NCI-H128 (cell line): ENCODE measurements around the gene ARL5B.

ENCODE experiments used
- DNase-seq: peaks from one replicate; lab custom pipeline; 2025; ENCODE audit not compliant: unreplicated experiment; lab: John Stamatoyannopoulos, UW

ARL5B gene

DNA sequence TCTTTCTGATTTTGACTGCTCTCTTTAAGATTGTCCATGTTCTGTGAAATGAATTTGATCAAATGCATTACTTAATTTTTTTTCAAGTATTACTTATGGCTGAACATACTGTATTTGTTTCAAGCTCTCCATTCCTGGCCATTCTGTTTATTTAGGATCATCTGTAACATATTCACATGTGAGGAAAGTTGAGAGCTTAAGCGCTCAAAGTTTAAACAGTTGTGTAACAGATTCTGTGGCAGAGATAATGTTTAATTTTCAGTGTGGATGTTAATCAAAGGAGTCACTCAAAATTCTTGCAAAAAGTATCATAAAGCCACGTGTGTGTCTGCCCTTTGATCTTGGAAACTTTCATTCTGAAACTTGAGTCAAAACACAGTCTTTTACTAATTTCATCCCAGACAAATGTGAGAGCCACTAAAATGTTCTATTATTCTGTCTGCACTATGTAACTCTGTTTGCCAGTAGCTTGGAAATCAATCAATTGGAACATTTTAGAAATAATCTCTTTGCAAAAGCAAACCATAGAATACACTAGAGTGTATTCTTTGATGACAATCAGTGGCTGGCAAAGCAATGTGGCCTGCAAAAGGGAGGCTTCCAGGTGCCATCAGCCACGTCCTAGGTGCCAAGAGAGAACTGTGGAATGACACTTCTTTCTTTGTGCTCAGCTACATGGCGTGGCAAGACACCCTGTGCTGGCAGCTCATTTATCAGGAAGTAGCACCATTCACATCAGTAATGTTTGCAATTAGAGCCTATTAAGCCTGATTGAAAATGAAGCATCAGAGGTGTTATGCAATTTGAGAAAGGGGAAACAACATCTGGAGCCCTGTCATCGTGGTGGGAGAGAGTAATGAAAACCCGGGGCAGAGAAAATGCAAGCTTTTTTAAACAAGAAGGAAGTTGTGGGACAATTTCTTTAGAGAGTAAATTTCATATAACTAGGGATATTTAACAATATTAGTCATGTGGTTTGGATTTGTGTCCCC is 40.9 kb downstream of the ARL5B start:
- DNase-seq: no peak

DNA sequence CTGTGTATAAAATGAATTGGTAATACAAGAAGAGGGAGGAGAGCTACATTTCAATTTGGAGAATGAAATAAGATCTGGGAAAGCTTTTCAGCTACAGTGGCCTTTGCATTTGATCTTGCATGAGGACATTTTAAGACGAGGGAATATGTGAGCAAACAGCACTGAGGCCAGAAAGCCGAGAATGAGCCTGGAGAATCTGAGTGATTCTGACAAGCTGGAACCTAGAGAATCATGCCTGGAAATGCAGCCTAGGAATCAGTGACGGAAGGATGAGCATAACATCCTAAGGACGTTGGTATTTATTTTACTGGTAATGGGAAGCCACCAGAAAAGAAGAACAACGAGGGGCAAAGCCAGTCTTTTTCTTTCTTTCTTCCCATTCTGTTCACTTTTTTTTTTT is 44.3 kb downstream of the ARL5B start:
- DNase-seq: no peak

DNA sequence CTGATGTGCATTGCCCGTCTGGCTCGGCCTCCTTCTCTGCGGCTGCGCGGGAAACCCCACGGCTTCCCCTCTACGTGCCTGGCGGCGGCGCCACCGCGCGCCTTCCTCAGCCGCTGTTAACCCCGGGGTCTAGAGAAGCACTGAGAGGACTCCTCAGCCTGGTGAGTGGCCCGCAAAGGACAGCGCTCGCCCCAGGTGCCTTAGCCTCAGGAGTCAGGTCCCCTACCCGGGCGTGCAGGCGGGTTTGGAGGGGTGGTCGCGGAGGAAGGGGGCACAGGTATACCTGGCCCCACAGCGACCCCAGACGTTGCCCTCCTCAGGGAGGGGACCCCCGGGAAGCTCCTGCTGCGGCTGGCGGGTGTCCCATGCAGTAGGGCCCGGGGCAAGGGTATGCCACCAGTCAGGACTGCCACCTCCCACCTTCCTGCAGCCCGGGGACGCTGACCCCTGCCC is 51.0 kb downstream of the ARL5B start:
- no peak for DNase-seq

DNA sequence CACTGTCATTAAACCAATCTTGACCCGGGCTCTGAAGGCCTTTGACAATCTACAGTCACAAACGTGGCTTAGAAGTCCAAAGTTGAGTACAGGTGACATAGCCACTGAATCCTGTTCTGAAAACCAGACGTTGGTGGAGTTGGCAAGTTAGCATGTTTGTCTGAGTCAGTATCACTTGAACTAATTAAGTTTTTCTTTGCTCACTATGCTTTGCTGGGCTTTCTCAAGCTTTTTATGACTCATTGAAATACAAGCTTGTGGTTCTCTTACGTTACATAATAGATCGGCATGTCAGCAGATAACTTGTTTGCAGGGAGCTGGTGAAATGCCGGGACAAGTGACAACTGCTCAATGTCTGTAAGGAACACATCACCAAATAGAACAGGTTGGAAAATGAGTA is 53.8 kb downstream of the ARL5B start:
- DNase-seq: no peak

DNA sequence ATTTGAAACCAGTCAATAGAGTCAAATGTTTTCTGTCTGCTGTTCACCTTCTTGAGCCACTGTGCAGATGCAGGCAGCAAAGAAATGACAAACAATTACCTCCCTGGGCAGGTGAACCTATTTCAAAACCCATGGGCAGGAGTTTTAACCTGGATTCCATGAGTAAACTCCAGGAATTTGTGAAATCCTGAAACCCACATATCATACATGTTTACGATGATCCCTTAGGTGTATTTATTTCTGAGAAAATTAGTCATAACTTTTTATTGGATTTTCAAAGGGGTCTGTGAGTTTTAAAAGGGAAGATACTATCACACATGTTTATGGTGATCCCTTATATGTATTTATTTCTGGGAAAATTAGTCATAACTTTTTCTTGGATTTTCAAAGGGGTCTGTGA is 59.8 kb downstream of the ARL5B start:
- no peak for DNase-seq

DNA sequence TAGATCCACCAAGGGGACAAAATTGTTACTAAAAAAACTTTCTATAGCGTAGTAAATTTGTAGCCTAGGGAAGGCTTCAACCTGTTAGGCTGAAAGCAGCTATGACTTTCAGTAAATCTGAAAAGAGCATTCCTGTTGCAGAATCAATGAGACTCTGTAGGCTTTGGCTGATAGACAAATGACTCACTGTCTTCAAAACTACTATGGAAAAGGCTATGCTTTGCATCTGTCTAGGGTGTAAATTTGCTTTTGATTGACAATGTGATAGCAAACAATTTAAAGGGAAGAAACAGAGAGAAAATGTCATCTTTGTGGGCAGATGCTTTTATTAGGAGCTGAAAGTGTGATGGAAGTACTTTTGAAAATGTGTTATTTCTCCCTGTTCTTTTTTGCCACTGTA is 60.6 kb downstream of the ARL5B start:
- no peak for DNase-seq

DNA sequence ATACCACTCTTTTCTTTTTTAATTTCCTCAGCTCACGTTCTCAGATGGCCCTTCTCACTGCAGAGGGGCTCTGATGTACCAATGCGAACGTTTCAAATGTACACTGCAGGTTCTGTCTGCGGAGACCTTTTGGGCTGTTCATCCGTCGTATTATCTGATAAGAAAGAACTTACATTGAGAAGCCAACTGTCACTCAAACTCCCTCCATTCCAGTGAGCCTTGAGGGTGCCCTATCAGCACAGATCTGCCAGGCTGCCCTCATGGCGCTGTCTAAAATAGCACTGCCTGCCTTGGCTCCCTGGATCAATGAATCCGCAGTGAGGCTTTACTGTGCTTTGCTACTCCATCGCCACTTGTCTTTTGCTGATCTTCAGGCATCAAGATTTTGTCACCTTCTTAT is 61.8 kb downstream of the ARL5B start:
- no peak for DNase-seq

DNA sequence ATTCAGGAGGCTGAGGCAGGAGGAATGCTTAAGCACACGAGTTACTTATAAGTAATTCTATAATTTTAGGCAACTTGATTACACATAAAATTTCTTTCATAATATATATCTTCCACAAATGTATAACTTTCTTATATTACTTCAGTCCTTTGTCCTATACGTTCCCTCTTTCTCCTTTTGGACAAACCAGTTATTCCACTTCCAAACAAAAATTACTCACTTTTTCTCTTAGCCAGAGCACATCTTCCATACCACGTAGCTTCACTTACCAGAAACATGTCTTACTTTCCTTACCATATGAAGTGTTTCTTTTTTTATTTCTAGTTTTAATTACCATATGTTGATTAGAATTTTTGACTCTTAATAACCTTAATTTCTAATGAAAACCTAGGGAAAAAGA is 64.6 kb downstream of the ARL5B start:
- no peak for DNase-seq
